K562 (cell line): ENCODE results near the gene ARHGAP15. TPM values are rescaled to one million over a fixed set of nuclear protein-coding genes. Genes with fewer than 3 reads are reported as not detected.

Experiments
- ATAC-seq: fragments of 200-7000 bp; cut with Tn5 transposase; 3 replicates; pipeline ENCODE4 v1.9.1; 2020; ENCODE audit warnings: moderate library complexity
- BruUV-seq: library from RNA; stranded (reverse); fragments of 400-500 nt; replicated peaks from 2 replicates; lab custom pipeline; 2021; lab: Mats Ljungman, UMichigan
- CTCF ChIA-PET: fragments of 300-600 bp; formaldehyde crosslinking; extraction: SDS; loops from one replicate; lab custom pipeline; 2021; ENCODE audit warnings: low intra/inter-chr PET ratio; lab: Yijun Ruan, JAX
- POLR2A ChIA-PET: fragments of 300-600, 350-650 bp; sonication (Branson Sonifier 250); formaldehyde crosslinking; extraction: SDS; loops from one replicate; lab custom pipeline; 2021; ENCODE audit warnings: antibody characterized with exemption, inconsistent platforms; lab: Yijun Ruan, JAX
- DNase-seq, 4 experiments: peaks; one replicate each; pipeline versions ENCODE4 v3.0.0 to v3.0.0-alpha.2; 2011 to 2018; ENCODE audit warnings: low spot score in 3 of 4, mixed read lengths in 3 of 4; ENCODE audit errors: extremely low read depth in 1 of 4
- FAIRE-seq: peaks from 2 replicates; lab custom pipeline; 2011; peaks lifted over from hg19 to GRCh38; lab: Jason Lieb, UNC
- H2AFZ ChIP-seq: 2 replicates; pipeline ENCODE4 v1.6.0; 2011; ENCODE audit warnings: low read depth, low read length, control low read depth, inconsistent platforms
- H3K27ac ChIP-seq: fragments of 200-600 bp; 3 replicates; pipeline ENCODE4 v1.8.0; 2011; ENCODE audit warnings: low read depth, mild to moderate bottlenecking, control low read depth, inconsistent platforms, low read length, moderate library complexity, mixed read lengths; ENCODE audit errors: extremely low read depth
- H3K27me3 ChIP-seq, 2 experiments: fragments of 300-600 bp in 1 of 2; 2 replicates in 1 of 2; 3 replicates in 1 of 2; pipeline versions ENCODE4 v1.6.0 to v1.8.0; 2011; ENCODE audit warnings: inconsistent platforms in 2 of 2, low read length in 2 of 2, mild to moderate bottlenecking in 1 of 2, mixed read lengths in 1 of 2, moderate library complexity in 1 of 2; ENCODE audit not compliant: control insufficient read depth in 2 of 2, insufficient read depth in 2 of 2
- H3K36me3 ChIP-seq: fragments of 300-600 bp; 3 replicates; pipeline ENCODE4 v1.8.0; 2011; ENCODE audit warnings: mild to moderate bottlenecking, low read length, inconsistent platforms; ENCODE audit not compliant: control insufficient read depth, insufficient read depth
- H3K4me1 ChIP-seq, 2 experiments: fragments of 200-600 bp in 1 of 2; replicated peaks in 1 of 2; 2 replicates in 1 of 2; 3 replicates in 1 of 2; pipeline versions ENCODE4 v1.5.1 to v1.8.0; 2011; ENCODE audit warnings: inconsistent platforms in 2 of 2, low read length in 2 of 2, mild to moderate bottlenecking in 1 of 2, mixed read lengths in 1 of 2, moderate library complexity in 1 of 2; ENCODE audit not compliant: control insufficient read depth in 2 of 2, insufficient read depth in 2 of 2
- H3K4me2 ChIP-seq: 2 replicates; pipeline ENCODE4 v1.6.1; 2011; ENCODE audit warnings: low read length, control low read depth, inconsistent platforms, mixed read lengths; ENCODE audit not compliant: insufficient read depth
- H3K4me3 ChIP-seq: fragments of 200-600 bp; sonication (generic), shearing (Covaris generic); 2 replicates; pipeline ENCODE4 v1.5.1; 2016; ENCODE audit warnings: control low read depth, inconsistent platforms
- H3K79me2 ChIP-seq: fragments of 200-600 bp; 3 replicates; pipeline ENCODE4 v1.8.0; 2011; ENCODE audit warnings: low read length, inconsistent platforms; ENCODE audit not compliant: control insufficient read depth, insufficient read depth
- H3K9ac ChIP-seq, 2 experiments: 2 replicates each; pipeline versions ENCODE4 v1.6.0 to v1.6.1; 2011; ENCODE audit warnings: low read depth in 2 of 2, low read length in 2 of 2, control low read depth in 1 of 2, inconsistent platforms in 1 of 2, mild to moderate bottlenecking in 1 of 2, mixed read lengths in 1 of 2; ENCODE audit not compliant: insufficient read depth in 1 of 2
- H3K9me1 ChIP-seq: one replicate; pipeline ENCODE4 v1.6.0; 2011; ENCODE audit warnings: inconsistent platforms, mild to moderate bottlenecking, low read length, moderate library complexity; ENCODE audit not compliant: control insufficient read depth, insufficient read depth
- H3K9me3 ChIP-seq: replicated peaks from 2 replicates; pipeline ENCODE4 v1.5.1; 2011; ENCODE audit warnings: low read depth, low read length, inconsistent platforms; ENCODE audit not compliant: control insufficient read depth, insufficient read depth
- H4K20me1 ChIP-seq: replicated peaks from 2 replicates; pipeline ENCODE4 v1.6.1; 2011; ENCODE audit warnings: low read length, inconsistent platforms, mixed read lengths; ENCODE audit not compliant: control insufficient read depth, insufficient read depth
- ADNP ChIP-seq: fragments of 200-800 bp; sonication (Bioruptor generic); IDR thresholded peaks from 2 replicates; pipeline ENCODE4 v1.6.1; 2016; ENCODE audit warnings: missing genetic modification characterization, missing compliant biosample characterization
- DDX20 ChIP-seq: fragments of 450-650 bp; IDR thresholded peaks from 2 replicates; pipeline ENCODE4 v1.6.1; 2016; ENCODE audit warnings: missing genetic modification characterization, low read depth, mild to moderate bottlenecking, missing compliant biosample characterization, moderate library complexity
- SPI1 ChIP-seq: IDR thresholded peaks from 2 replicates; pipeline ENCODE4 v1.6.1; 2011; ENCODE audit warnings: low read depth, low read length, control low read depth, borderline replicate concordance
- ZBTB8A ChIP-seq: fragments of 450-650 bp; IDR thresholded peaks from 2 replicates; pipeline ENCODE4 v1.6.1; 2018; ENCODE audit warnings: mild to moderate bottlenecking, moderate library complexity; ENCODE audit not compliant: partially characterized antibody
- ZC3H8 ChIP-seq: fragments of 450-650 bp; IDR thresholded peaks from 2 replicates; pipeline ENCODE4 v1.6.1; 2017
- WGBS: fragments of 100-300 bp; shearing (Covaris generic); methylation state at CpG from one replicate; pipeline ENCODE4 v1.1.6; 2016; ENCODE audit warnings: low coverage, mixed read lengths; ENCODE audit not compliant: insufficient coverage; ENCODE audit errors: missing lambda C conversion rate; 5-methylcytosine and 5-hydroxymethylcytosine counted together
- in situ Hi-C: fragments of 300-500 bp; cut with MboI; formaldehyde crosslinking; loops from 4 replicates; pipeline ENCODE4 v1.15.0; 2018; ENCODE audit warnings: inconsistent platforms, mixed read lengths
- intact Hi-C: fragments of 100-400 bp; cut with micrococcal nuclease; formaldehyde crosslinking; loops from 2 replicates; pipeline ENCODE4 v1.14.2; 2022
- polyA plus RNA-seq, 8 experiments: library from polyadenylated mRNA; depleted of rRNA in 4 of 8; stranded (reverse) in 5 of 8; unstranded in 3 of 8; fragments of >200 nt; fragmentation: Nextera tagmentation in 2 of 8; fragmentation: Illumina TruSeq in 1 of 8; extraction: Ambion mirVana in 2 of 8; extraction: Trizol in 1 of 8; gene quantifications; 2 replicates each; pipeline versions ENCODE4 v1.2.1 to v1.2.3, GENCODE V29; 2011 to 2014; ENCODE audit warnings: inconsistent platforms in 1 of 8, missing spikeins in 1 of 8
- total RNA-seq, 7 experiments: library from RNA; depleted of rRNA in 6 of 7; stranded (reverse); fragments of >200 nt in 6 of 7; fragmentation: Illumina TruSeq in 2 of 7; extraction: Trizol in 2 of 7; gene quantifications; 2 replicates each; pipeline versions ENCODE4 v1.2.1 to v1.2.3, GENCODE V29; 2011 to 2021; ENCODE audit warnings: low replicate concordance in 1 of 7
- TF ChIP-seq, protein P1 (sequence below): fragments of 250-450 bp; sonication (Bioruptor Pico); IDR thresholded peaks from 2 replicates; pipeline ENCODE4 v1.4.0; 2020; ENCODE audit warnings: mild to moderate bottlenecking, moderate library complexity

ARHGAP15 gene
- total and polyA plus RNA-seq, 9 of the 15 experiments (the other 6 are each of a cell fraction or from before 2014, with no cell fraction given) = 1.5 to 17.9 (median 7.9) TPM

DNA sequence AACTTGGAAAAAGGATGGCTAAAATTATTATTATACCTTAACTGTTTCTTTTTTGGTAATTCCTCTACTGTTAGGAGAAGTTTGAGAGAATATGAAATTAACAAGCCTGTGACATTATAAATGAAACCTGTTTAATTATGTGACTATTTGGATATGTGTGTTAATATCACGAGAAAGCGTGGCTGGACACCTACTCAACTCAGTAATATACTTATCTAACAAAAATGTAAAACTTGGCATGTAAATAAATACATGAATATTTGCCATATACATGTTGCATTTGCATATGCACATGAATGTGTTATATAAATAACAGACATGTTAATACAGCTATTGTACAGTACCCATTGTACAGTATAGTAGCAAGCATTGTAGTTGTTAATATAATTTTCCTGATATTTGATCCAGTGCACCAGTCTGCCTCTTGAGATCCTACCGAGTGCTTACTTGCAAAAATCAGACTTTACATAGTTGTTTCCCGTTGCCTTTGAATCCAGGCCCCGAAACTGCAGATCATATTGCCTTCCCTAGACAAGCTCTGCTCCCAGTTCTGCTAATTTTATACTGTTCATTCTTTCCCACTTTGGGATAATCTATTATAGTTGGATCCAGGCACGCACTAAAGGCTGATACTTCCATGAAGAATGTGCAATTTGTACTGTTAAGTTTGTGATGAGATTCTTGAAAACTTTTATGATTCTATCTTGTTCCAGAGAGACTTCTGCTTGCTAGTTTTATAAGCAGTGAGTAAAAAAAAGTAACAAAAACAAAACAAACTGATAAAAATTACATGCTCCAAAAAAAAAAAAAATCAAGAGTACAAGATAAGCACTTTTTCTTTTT, 395.6 kb downstream of the ARHGAP15 start (continued):
- TF ChIP-seq, protein P1, sequence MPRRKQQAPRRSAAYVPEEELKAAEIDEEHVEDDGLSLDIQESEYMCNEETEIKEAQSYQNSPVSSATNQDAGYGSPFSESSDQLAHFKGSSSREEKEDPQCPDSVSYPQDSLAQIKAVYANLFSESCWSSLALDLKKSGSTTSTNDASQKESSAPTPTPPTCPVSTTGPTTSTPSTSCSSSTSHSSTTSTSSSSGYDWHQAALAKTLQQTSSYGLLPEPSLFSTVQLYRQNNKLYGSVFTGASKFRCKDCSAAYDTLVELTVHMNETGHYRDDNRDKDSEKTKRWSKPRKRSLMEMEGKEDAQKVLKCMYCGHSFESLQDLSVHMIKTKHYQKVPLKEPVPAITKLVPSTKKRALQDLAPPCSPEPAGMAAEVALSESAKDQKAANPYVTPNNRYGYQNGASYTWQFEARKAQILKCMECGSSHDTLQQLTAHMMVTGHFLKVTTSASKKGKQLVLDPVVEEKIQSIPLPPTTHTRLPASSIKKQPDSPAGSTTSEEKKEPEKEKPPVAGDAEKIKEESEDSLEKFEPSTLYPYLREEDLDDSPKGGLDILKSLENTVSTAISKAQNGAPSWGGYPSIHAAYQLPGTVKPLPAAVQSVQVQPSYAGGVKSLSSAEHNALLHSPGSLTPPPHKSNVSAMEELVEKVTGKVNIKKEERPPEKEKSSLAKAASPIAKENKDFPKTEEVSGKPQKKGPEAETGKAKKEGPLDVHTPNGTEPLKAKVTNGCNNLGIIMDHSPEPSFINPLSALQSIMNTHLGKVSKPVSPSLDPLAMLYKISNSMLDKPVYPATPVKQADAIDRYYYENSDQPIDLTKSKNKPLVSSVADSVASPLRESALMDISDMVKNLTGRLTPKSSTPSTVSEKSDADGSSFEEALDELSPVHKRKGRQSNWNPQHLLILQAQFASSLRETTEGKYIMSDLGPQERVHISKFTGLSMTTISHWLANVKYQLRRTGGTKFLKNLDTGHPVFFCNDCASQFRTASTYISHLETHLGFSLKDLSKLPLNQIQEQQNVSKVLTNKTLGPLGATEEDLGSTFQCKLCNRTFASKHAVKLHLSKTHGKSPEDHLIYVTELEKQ (CRISPR knock-in tag) = no peak
- TF ChIP-seq ADNP (tag) = no peak

DNA sequence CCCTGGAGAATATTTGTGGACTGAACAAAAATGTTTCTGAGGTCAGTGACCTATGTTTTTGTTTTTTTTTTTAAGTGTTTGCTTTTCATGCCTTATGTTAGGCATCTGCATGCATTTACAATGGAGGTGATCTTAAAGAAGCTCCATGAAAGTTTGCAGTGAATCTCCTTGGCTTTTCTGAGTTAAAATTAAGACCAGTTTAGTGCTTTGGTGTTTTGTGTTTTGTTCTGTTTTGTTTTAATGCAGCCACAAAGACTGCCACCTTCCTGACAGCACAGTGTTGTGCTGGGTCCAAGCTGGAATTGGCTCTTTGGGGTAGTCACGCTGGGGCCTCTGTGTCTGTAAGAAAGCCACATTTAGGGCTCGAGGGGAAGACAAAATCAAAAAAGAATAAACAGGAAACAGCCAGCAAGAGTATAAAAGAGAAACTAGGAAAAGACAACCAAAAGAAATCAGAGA, 396.2 kb downstream of the ARHGAP15 start:
- no peaks in the 10 kb centered on the region for H3K36me3 ChIP-seq
- no peaks in the 10 kb centered on the region for H3K9me1 ChIP-seq
- ChIA-PET CTCF (no interaction called here), POLR2A (interaction anchor here (0.7 kb wide), 1 partner anchor 38 kb away, joined by 4 read pairs; no protein-coding TSS in a partner anchor)
- in situ Hi-C loops = no loop called here
- 14% methylated on average over 2 of the region's 2 CpGs for WGBS
- TF ChIP-seq ZC3H8 (no peak), SPI1 (no peak), DDX20 (tag) (no peak), ZBTB8A (no peak)
- TF ChIP-seq, all 486 proteins: peak for 0
- intact Hi-C loops = no loop called here
- Histone ChIP-seq H2AFZ (peak overlapping the region; percentile 44; the same call in 1 of the 2 replicates), H3K27ac (no peak overlapping the region), H4K20me1 (no peaks in the 10 kb centered on the region), H3K4me1 (no peaks in the 10 kb centered on the region; a peak in 1 of 5 replicates), H3K9me3 (no peaks in the 10 kb centered on the region), H3K4me2 (no peak overlapping the region), H3K27me3 (no peaks in the 10 kb centered on the region), H3K79me2 (no peaks in the 10 kb centered on the region), H3K4me3 (no peak overlapping the region), H3K9ac (no peak overlapping the region)
- DNase-seq (no peak), FAIRE-seq (no peak), ATAC-seq (no peak)
- no TSS peak for BruUV-seq
